Measurements from ENCODE around the gene PCDHAC1.
"Not testable (repeated sequence)": the region's sequence is repeated elsewhere in the genome, so short reads cannot be mapped to it uniquely, and the experiment has no call there.

The PCDHAC1 gene

GRCh38 chr5:140925806-140926442 lies at the start of gene PCDHAC1:
TSS of gene PCDHAC1 (plus strand) at chr5:140926299. CDS start at chr5:140926893, 594 bp downstream.
- no peak for DNase-seq (ENCODE audit: low read depth, low spot score)

DNA sequence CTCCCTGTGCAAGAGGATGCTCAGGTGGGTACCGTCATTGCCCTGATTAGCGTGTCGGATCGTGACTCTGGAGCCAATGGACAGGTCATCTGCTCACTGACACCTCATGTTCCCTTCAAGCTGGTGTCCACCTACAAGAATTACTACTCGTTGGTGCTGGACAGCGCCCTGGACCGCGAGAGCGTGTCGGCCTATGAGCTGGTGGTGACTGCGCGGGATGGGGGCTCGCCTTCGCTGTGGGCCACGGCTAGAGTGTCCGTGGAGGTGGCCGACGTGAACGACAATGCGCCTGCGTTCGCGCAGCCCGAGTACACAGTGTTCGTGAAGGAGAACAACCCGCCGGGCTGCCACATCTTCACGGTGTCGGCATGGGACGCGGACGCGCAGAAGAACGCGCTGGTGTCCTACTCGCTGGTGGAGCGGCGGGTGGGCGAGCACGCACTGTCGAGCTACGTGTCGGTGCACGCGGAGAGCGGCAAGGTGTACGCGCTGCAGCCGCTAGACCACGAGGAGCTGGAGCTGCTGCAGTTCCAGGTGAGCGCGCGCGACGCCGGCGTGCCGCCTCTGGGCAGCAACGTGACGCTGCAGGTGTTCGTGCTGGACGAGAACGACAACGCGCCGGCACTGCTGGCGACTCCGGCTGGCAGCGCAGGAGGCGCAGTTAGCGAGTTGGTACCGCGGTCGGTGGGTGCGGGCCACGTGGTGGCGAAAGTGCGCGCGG lies 49.4 kb upstream of the PCDHAC1 start:
- DNase-seq (ENCODE audit: low read depth, low spot score), result not testable (repeated sequence)

DNA sequence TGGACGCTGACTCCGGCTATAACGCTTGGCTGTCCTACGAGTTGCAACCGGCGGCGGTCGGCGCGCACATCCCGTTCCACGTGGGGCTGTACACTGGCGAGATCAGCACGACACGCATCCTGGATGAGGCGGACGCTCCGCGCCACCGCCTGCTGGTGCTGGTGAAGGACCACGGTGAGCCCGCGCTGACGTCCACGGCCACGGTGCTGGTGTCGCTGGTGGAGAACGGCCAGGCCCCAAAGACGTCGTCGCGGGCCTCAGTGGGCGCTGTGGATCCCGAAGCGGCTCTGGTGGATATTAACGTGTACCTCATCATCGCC lies 48.9 kb upstream of the PCDHAC1 start:
- DNase-seq (ENCODE audit: low read depth, low spot score), result no peak

- DNase-seq (ENCODE audit: low read depth, low spot score), result no peak
Measured at GRCh38 chr5:140881889-140882590, 44.1 kb upstream of the PCDHAC1 start, which contains the start of gene PCDHA13. TSS of gene PCDHA13 (plus strand) at chr5:140882124. CDS start at chr5:140882269, 145 bp downstream.

- no peak for DNase-seq (ENCODE audit: low read depth, low spot score)
Measured at GRCh38 chr5:140882591-140882899, 43.6 kb upstream of the PCDHAC1 start.

GRCh38 chr5:140883373-140883772 lies 42.7 kb upstream of the PCDHAC1 start:
- DNase-seq (ENCODE audit: low read depth, low spot score), result no peak

DNA sequence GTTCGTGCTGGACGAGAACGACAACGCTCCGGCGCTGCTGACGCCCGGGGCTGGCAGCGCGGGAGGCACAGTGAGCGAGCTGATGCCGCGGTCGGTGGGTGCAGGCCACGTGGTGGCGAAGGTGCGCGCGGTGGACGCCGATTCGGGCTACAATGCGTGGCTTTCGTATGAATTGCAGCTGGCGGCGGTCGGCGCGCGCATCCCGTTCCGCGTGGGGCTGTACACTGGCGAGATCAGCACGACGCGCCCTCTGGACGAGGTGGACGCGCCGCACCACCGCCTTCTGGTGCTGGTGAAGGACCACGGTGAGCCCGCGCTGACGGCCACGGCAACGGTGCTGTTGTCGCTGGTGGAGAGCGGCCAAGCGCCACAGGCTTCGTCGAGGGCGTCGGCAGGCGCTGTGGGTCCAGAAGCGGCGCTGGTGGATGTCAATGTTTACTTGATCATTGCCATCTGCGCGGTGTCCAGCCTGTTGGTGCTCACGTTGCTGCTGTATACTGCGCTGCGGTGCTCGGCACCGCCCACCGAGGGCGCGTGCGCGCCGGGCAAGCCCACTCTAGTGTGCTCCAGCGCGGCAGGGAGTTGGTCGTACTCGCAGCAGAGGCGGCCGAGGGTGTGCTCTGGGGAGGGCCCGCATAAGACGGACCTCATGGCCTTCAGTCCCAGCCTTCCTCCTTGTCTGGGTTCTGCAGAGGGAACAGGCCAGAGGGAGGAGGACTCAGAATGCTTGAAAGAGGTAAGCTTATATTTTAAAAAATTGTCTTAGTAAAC lies 42.0 kb upstream of the PCDHAC1 start:
- no peak for DNase-seq (ENCODE audit: low read depth, low spot score)

DNA sequence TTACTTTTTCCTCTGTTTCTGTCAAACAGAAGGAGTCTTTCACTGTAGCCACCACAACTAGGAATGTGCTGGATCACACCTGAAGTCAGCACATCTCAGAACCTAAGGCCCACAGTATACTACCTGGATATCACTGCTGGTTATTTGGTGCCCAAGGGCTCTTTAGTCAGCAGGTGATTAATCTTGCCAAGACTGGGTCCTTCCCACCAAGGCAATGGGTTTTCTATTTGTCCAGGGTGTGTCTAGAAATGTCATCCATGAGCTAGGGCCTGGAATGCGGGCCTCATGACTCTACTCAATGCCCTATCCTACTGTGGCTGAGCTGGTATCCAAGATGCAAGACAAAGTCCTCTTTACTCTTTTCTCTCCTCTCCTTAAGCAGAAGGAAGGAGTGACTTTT lies 9.8 kb upstream of the PCDHAC1 start:
- DNase-seq (ENCODE audit: low read depth, low spot score), result no peak

GRCh38 chr5:140923601-140924000 lies 2.5 kb upstream of the PCDHAC1 start:
- DNase-seq (ENCODE audit: low read depth, low spot score), result no peak

- DNase-seq (ENCODE audit: low read depth, low spot score), result no peak
Measured at GRCh38 chr5:140926443-140927227, 536 bp downstream of the PCDHAC1 start.

GRCh38 chr5:140927228-140927573 lies 1.1 kb downstream of the PCDHAC1 start:
- DNase-seq (ENCODE audit: low read depth, low spot score), result no peak

DNA sequence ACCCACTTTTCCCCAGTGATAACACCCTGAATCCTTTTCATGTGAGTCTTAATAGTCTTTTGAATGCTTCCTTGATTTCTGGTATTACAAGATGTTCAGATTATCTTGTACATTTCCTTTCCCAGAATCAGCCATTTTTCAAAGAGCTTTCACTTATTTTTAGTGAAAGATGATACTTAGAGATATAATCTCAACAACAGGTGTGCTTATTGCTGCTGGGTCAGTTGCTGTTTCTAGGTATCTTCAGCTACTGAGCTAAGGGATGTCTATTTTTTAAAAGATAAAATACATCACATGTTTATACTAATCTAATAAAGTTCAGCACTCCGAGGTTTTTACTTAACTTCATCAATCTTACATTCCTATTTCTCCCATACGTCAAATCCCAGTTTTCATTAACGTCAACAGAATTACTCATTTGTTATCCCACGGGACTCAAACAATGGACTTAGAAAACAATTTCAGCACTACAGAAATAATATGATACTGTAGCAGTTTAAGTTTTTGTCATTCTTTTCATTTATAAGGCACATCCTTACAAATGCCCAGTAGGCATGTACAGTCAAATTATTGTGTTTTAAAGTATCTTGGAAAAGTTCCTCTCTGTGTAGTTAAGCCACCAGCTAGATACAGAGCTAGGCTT lies 9.0 kb downstream of the PCDHAC1 start:
- DNase-seq (ENCODE audit: low read depth, low spot score), result no peak

DNA sequence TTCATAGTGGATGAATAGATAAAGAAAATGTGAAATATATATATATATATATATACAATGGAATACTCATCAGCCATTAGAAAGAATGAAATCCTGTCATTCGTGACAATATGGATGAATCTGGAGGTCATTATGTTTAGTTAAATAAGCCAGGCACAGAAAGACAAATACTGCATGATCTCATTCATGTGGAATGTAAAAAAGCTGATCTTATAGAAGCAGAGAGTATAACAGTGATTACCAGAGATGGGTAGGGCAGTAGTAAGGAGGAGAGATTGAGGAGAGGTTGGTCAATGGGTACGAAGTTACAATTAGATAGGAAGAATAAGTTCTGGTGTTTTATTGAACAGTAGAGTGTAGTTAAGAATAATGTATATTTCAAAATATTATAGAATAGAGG lies 20.5 kb downstream of the PCDHAC1 start:
- no peak for DNase-seq (ENCODE audit: low read depth, low spot score)

DNA sequence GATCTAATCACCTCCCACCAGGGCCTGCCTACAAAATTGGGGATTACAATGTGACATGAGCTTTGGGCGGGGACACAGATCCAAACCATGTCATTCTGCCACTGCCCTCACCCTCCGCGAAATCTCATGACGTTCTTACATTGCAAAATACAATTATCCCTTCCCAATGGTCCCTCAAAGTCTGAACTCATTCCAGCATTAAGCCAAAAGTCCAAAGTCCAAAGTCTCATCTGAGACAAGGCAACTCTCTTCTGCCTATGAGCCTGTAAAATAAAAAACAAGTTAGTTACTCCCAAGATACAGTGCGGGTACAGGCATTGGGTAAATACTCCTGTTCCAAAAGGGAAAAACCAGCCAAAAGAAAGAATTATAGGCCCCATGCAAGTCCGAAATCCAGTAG lies 25.5 kb downstream of the PCDHAC1 start:
- DNase-seq (ENCODE audit: low read depth, low spot score), result no peak

- DNase-seq (ENCODE audit: low read depth, low spot score), result no peak
Measured at GRCh38 chr5:140953234-140953633, 27.1 kb downstream of the PCDHAC1 start.

DNA sequence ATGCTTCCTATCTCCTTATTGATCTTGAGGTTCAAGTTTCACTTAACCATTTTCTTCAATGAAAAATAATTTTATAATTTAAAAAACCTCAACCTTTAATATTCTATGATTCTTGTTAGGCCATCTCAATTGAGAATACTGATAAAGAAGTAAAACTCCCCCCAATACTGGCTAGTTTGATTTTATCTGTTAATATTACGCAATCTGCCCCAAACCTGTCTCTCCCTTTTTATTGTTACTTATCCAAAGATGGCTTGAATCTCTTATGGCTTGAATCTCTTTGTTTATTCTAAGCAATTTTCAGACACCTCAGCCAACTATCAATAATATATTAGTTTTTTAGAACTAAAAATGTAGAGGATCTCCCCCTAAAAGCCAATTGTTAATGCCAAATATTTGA lies 36.1 kb downstream of the PCDHAC1 start:
- DNase-seq (ENCODE audit: low read depth, low spot score), result no peak

DNA sequence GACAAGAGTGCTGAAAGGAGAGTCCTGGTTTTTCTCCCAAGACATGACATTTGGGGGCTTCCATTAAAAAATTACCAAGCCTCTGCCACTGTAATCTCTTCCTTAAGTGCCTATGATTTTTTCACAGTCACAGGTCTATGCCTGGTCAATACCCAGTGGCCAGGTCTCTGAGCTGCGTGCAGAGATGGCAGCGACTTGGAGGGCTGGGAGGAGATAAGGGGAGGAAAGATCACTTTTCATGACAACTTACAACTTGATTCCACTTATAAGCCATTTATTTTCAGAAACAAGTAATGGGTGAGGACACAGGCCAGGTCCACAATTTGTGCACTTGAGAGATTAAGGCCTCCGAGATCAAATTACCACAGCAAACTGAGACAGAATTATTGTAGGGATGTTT lies 38.3 kb downstream of the PCDHAC1 start:
- DNase-seq (ENCODE audit: low read depth, low spot score), result no peak

- DNase-seq (ENCODE audit: low read depth, low spot score), result no peak
Measured at GRCh38 chr5:140965905-140966292, 39.8 kb downstream of the PCDHAC1 start.

DNA sequence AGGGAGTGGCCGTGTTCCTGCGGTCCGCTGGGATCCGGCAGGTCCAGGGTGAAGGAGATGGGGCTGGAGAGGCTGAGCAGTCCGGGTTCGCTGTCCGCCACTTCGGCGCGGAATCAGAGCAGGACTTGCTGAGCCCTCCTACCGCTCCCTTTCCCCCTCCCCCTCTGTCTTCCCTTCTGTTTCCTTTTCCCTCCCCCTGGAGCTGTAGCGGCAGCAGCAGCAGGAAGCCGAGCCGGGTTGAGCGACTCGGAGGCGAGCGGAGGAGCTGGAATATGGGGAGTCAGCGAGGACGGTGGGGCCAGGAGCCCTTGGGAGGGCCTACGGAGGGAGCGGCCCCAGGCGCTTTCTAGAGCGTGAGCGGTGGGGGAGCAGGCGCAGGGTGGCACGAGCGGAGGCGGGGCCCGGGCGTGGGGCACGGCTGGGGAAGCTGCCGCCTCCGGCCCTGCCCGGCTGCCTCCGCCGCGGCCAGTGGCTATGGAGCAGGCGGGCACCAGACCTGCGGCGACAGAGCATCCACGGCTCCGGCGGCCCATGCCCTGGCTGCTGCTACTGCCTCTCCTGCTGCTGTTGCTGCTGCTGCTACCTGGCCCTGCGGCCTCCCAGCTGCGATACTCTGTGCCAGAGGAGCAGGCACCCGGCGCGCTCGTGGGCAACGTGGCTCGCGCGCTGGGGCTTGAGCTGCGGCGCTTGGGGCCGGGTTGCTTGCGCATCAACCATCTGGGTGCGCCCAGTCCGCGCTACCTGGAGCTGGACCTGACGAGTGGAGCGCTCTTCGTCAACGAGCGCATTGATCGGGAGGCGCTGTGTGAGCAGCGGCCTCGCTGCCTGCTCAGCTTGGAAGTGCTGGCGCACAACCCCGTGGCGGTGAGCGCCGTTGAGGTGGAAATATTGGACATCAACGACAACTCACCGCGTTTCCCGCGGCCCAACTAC lies 40.5 kb downstream of the PCDHAC1 start, which contains the start of gene PCDHAC2:
Gene PCDHAC2, plus strand, starts transcription at position 184 of the 933 bp plus-strand sequence. Its CDS starts 291 bp downstream, at position 475.
- no peak for DNase-seq (ENCODE audit: low read depth, low spot score)
